Esophagus (tissue), 2 donors: Measurements from ENCODE around the gene MS4A14. TPM values are rescaled to one million over a fixed set of nuclear protein-coding genes. Genes with fewer than 3 reads are reported as not detected.

ENCODE experiments used
- H3K27ac ChIP-seq, 2 donors: one replicate each; pipeline ENCODE4 v1.5.1; 2013; ENCODE audit warnings: low read depth in 2 of 2, mild to moderate bottlenecking in 2 of 2, inconsistent platforms in 1 of 2, low read length in 1 of 2, moderate library complexity in 1 of 2
- H3K27me3 ChIP-seq, 2 donors: one replicate each; pipeline ENCODE4 v1.6.1; 2013; ENCODE audit warnings: low read length in 2 of 2, control low read depth in 1 of 2, mild to moderate bottlenecking in 1 of 2; ENCODE audit not compliant: insufficient read depth in 2 of 2, control insufficient read depth in 1 of 2
- H3K36me3 ChIP-seq, 2 donors: one replicate each; pipeline ENCODE4 v1.6.1; 2013; ENCODE audit warnings: low read length in 1 of 2; ENCODE audit not compliant: control insufficient read depth in 2 of 2, insufficient read depth in 2 of 2
- H3K4me1 ChIP-seq, 2 donors: one replicate each; pipeline ENCODE4 v1.6.1; 2013; ENCODE audit warnings: low read length in 1 of 2; ENCODE audit not compliant: control insufficient read depth in 2 of 2, insufficient read depth in 2 of 2
- H3K4me3 ChIP-seq, 2 donors: one replicate each; pipeline ENCODE4 v1.5.1; 2013; ENCODE audit warnings: low read length in 2 of 2, mild to moderate bottlenecking in 2 of 2, low read depth in 1 of 2, moderate library complexity in 1 of 2
- H3K9me3 ChIP-seq, 2 donors: one replicate each; pipeline ENCODE4 v1.6.1; 2013; ENCODE audit warnings: mild to moderate bottlenecking in 2 of 2, low read depth in 1 of 2, low read length in 1 of 2, moderate library complexity in 1 of 2; ENCODE audit not compliant: control insufficient read depth in 2 of 2, insufficient read depth in 1 of 2
- WGBS, 2 donors: extraction: QIAGEN DNeasy Blood & Tissue Kit; methylation state at CpG; one replicate each; pipeline ENCODE4 v1.1.7; 2013; 5-methylcytosine and 5-hydroxymethylcytosine counted together
- polyA plus RNA-seq, 2 donors: library from polyadenylated mRNA; stranded (reverse); fragments of 200-250 nt; gene quantifications; one replicate each; pipeline ENCODE4 v1.2.3, GENCODE V29; 2013
- donor health status: healthy with polysubstance abuse.
- donor health status: Bipolar disorder and iron deficiency.

MS4A14 gene
- polyA plus RNA-seq, 2 donors = 0.16 to 0.26 TPM

- H3K9me3 ChIP-seq = peaks cover 0 to 2% of the 10 kb centered on the region in 2 donors
- H3K4me3 ChIP-seq = no peak overlapping the region
- H3K36me3 ChIP-seq = no peaks in the 10 kb centered on the region
- 67 to 75% methylated on average over 3 of the region's 3 CpGs for WGBS, 2 donors
- no peak overlapping the region for H3K27ac ChIP-seq
- H3K4me1 ChIP-seq = no peaks in the 10 kb centered on the region
- no peaks in the 10 kb centered on the region for H3K27me3 ChIP-seq
Observed at GRCh38 chr11:60457576-60457975, 61.3 kb downstream of the MS4A14 start.

GRCh38 chr11:60459345-60459744 is 63.1 kb downstream of the MS4A14 start:
- Histone ChIP-seq H3K4me3 (no peak overlapping the region), H3K27me3 (no peaks in the 10 kb centered on the region), H3K36me3 (no peaks in the 10 kb centered on the region), H3K4me1 (no peaks in the 10 kb centered on the region), H3K27ac (no peak overlapping the region), H3K9me3 (peaks cover 0 to 2% of the 10 kb centered on the region in 2 donors)
- WGBS, 2 donors = 95 to 97% methylated on average over 1 of the region's 1 CpG

Other genes starting within 250 kb of the MS4A14 start
- gene MS4A6A, start 213.4 kb upstream of the MS4A14 start, polyA plus RNA-seq = 10 to 100 TPM in 1 of 2 donors, 1 to 10 TPM in 1; 7.4 to 11.4 TPM
- gene MS4A4E, start 153.3 kb upstream of the MS4A14 start, polyA plus RNA-seq = under 1 TPM; 0.37 to 0.51 TPM
- 1 to 10 TPM; 1.3 to 1.7 TPM for gene MS4A4A, start 115.8 kb upstream of the MS4A14 start, polyA plus RNA-seq
- gene MS4A6E, start 69.2 kb upstream of the MS4A14 start, polyA plus RNA-seq = not detected
- 1 to 10 TPM; 1.1 to 1.3 TPM for gene MS4A7, start 17.9 kb upstream of the MS4A14 start, polyA plus RNA-seq
- gene MS4A5, start 33.1 kb downstream of the MS4A14 start, polyA plus RNA-seq = not detected
- 1 to 10 TPM in 1 of 2 donors, under 1 TPM in 1; 0.36 to 1.5 TPM for gene MS4A1, start 59.4 kb downstream of the MS4A14 start, polyA plus RNA-seq
- not detected for gene MS4A12, start 96.3 kb downstream of the MS4A14 start, polyA plus RNA-seq
- not detected for gene MS4A13, start 118.9 kb downstream of the MS4A14 start, polyA plus RNA-seq